ENCODE results near the gene RERG. TPM values are rescaled to one million over a fixed set of nuclear protein-coding genes. Genes with fewer than 3 reads are reported as not detected.
"Not testable (repeated sequence)": the region's sequence is repeated elsewhere in the genome, so short reads cannot be mapped to it uniquely, and the experiment has no call there.

Gene RERG
- total RNA-seq, 1 donor from 2014 or later = not detected

DNA sequence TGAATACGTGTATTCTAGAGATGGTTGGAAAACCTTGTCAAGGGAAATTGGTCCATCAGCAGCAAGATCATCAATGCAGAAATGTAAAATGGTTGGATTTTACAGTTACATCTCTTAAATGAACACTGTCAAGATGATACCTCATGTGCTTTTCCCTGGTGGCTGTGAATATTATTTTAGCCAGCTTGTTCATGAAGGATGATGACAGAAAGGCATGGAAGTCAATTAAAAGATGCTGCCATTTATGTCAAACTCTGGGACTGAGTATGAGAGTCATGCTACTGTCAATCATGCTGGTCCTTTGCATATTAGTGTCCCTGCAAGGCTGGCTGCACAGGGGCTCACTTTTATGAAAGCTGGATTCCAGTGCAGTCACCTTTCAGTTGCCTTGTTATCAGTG, 10.3 kb upstream of the RERG start:
- ChIA-PET POLR2A (no interaction called here), CTCF (interaction anchor here (1.3 to 3.5 kb wide), 2 partner anchors 10 to 49 kb away, joined by 3 to 15 read pairs; partner anchors contain the start of gene RERG)

DNA sequence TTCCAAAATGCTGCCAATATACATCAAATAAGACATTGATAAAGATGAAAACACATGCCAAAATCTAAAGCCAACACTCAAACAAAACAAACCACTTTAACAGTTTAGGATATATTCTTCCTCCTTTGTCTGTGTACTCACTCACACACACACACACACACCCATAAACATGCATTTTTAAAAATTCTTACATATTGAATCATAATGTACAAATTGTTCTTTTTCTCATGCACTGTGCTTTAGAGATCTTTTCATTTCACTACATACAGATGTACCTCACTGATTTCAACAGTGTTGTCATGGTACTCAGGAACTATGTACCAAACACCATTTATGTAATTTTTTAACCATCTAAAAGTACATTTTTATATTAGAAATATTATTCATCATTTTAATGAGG, 9.5 kb upstream of the RERG start:
- no peaks in the 10 kb centered on the region for H3K4me1 Mint-ChIP-seq
- H3K36me3 Mint-ChIP-seq (ENCODE audit: low read depth) = no peaks in the 10 kb centered on the region
- ATAC-seq (ENCODE audit: low read depth) = no peak
- H3K4me3 Mint-ChIP-seq = no peak overlapping the region
- ChIA-PET CTCF (interaction anchor here (1.3 to 3.5 kb wide), 2 partner anchors 9 to 50 kb away, joined by 3 to 15 read pairs; partner anchors contain the start of gene RERG), POLR2A (no interaction called here)
- no peak for DNase-seq
- TF ChIP-seq, protein P1, sequence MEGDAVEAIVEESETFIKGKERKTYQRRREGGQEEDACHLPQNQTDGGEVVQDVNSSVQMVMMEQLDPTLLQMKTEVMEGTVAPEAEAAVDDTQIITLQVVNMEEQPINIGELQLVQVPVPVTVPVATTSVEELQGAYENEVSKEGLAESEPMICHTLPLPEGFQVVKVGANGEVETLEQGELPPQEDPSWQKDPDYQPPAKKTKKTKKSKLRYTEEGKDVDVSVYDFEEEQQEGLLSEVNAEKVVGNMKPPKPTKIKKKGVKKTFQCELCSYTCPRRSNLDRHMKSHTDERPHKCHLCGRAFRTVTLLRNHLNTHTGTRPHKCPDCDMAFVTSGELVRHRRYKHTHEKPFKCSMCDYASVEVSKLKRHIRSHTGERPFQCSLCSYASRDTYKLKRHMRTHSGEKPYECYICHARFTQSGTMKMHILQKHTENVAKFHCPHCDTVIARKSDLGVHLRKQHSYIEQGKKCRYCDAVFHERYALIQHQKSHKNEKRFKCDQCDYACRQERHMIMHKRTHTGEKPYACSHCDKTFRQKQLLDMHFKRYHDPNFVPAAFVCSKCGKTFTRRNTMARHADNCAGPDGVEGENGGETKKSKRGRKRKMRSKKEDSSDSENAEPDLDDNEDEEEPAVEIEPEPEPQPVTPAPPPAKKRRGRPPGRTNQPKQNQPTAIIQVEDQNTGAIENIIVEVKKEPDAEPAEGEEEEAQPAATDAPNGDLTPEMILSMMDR (IDR thresholded peaks at IDR 0.05) = no peak
- H3K27ac Mint-ChIP-seq = no peak overlapping the region
- H3K27me3 Mint-ChIP-seq = peaks cover 11% of the 10 kb centered on the region
- H3K9me3 Mint-ChIP-seq = no peaks in the 10 kb centered on the region
- intact Hi-C loops (cut with micrococcal nuclease) = no loop called here

More for the DNA sequence above, 10.3 kb upstream of the RERG start:
- TF ChIP-seq, protein P1 (IDR thresholded peaks at IDR 0.05) = no peak
- Mint-ChIP-seq H3K27me3 (peaks cover 11% of the 10 kb centered on the region), H3K4me3 (no peak overlapping the region), H3K27ac (no peak overlapping the region), H3K4me1 (no peaks in the 10 kb centered on the region), H3K9me3 (no peaks in the 10 kb centered on the region), H3K36me3 (ENCODE audit: low read depth) (no peaks in the 10 kb centered on the region)
- ATAC-seq (ENCODE audit: low read depth) (no peak), DNase-seq (no peak)
- intact Hi-C loops (cut with micrococcal nuclease) = no loop called here

DNA sequence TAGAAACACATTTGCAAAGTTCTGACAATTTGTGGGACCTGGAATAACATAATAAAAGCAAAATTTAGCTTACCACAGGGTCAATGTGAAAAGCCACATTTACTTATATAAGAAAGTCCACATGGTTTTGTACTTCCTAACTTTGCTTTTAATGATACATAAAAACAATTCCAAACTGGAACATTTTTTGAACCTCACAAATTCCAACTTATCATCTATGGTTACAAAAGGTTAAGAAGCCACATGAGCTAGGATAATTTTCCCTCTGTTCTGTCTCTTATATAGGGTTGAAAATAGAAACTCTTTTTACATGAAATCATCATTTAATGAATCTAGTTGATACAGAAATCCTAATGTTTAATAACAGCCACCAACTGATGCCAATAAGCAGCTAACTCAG, 8.9 kb upstream of the RERG start:
- ChIA-PET CTCF (interaction anchor here (3.5 kb wide), 1 partner anchor 9 kb away, joined by 15 read pairs; the partner anchor contains the start of gene RERG), POLR2A (no interaction called here)
- Mint-ChIP-seq H3K27me3 (peaks cover 15% of the 10 kb centered on the region), H3K36me3 (ENCODE audit: low read depth) (no peaks in the 10 kb centered on the region), H3K27ac (no peak overlapping the region), H3K9me3 (no peaks in the 10 kb centered on the region), H3K4me3 (no peak overlapping the region), H3K4me1 (no peaks in the 10 kb centered on the region)
- TF ChIP-seq, protein P1 (IDR thresholded peaks at IDR 0.05) = no peak
- DNase-seq = no peak
- intact Hi-C loops (cut with micrococcal nuclease) = no loop called here
- ATAC-seq (ENCODE audit: low read depth) = no peak

DNA sequence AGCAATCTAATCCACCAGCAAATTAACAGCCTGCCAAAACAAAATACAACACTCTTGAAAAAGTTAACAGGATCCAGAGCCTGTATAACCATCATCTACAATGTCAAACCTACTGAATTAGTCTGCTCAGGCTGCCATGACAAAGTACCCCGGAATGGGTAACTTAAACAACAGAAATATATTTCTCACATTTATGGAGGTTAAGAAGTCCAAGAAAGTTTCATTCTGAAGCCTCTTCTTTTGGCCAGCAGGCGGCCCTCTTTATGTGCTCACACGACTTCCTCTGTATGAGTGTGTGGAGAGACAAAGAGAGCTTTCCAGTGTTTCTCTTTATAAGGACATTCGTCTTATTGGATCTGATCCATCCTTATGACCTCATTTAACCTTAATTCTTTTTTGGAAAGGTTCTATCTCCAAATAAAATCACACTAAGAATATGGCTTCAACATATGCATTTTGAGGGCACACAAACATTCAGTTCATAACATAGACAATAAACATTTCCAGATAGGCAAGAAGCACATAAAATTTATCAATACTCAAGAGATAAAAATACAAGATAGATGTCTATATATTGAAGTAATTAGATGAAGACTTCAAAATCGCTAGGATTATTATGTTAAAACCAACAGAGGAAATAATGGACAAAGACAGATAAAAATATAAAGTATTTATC, 5.9 kb upstream of the RERG start:
- ATAC-seq (ENCODE audit: low read depth) (no peak), DNase-seq (no peak)
- H3K27me3 Mint-ChIP-seq = peaks cover 29% of the 10 kb centered on the region
- no peaks in the 10 kb centered on the region for H3K36me3 Mint-ChIP-seq (ENCODE audit: low read depth)
- no peak overlapping the region for H3K27ac Mint-ChIP-seq
- ChIA-PET POLR2A (no interaction called here), CTCF (no interaction called here)
- no peaks in the 10 kb centered on the region for H3K4me1 Mint-ChIP-seq
- H3K9me3 Mint-ChIP-seq = no peaks in the 10 kb centered on the region
- TF ChIP-seq, protein P1 (IDR thresholded peaks at IDR 0.05) = no peak
- no peak overlapping the region for H3K4me3 Mint-ChIP-seq
- intact Hi-C loops (cut with micrococcal nuclease) = loop anchor here (1.0 kb wide), 2 partner anchors 295 to 630 kb away; no protein-coding TSS in a partner anchor

DNA sequence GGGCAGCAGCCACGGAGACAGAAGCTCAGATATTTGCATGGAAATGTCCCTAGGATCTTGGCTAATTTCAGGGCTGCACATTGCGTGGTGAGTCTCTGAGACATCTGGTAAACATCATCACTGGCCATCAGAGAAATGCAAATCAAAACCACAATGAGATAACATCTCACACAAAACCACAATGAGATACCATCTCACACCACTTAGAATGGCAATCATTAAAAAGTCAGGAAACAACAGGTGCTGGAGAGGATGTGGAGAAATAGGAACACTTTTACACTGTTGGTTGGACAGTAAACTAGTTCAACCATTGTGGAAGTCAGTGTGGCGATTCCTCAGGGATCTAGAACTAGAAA, 4.6 kb upstream of the RERG start:
- POLR2A ChIA-PET; intact Hi-C loops (cut with micrococcal nuclease); H3K9me3 Mint-ChIP-seq: not testable (repeated sequence)

More for the DNA sequence above, 4.6 kb upstream of the RERG start:
- CTCF ChIA-PET = interaction anchor here (0.5 kb wide), 1 partner anchor 632 kb away, joined by 3 read pairs; no protein-coding TSS in a partner anchor
- peaks cover 33% of the 10 kb centered on the region for H3K27me3 Mint-ChIP-seq
- H3K27ac Mint-ChIP-seq; DNase-seq; H3K4me1 Mint-ChIP-seq; H3K4me3 Mint-ChIP-seq; ATAC-seq (ENCODE audit: low read depth); H3K36me3 Mint-ChIP-seq (ENCODE audit: low read depth): not testable (repeated sequence)
